HepG2 (cell line): ENCODE results near the gene NAXD. TPM values are rescaled to one million over a fixed set of nuclear protein-coding genes. Genes with fewer than 3 reads are reported as not detected.

ENCODE experiments used
- ARID5B ChIP-seq: IDR thresholded peaks from 2 replicates; pipeline ENCODE4 v1.4.0; 2020; ENCODE audit warnings: mild to moderate bottlenecking, missing genetic modification reagents
- CEBPG ChIP-seq: IDR thresholded peaks from 2 replicates; pipeline ENCODE4 v1.6.1; 2016
- GABPA ChIP-seq, 2 experiments: IDR thresholded peaks; 2 replicates each; pipeline ENCODE4 v1.6.1; 2011 to 2016; ENCODE audit warnings: low read depth in 2 of 2, low read length in 1 of 2, missing biosample characterization in 1 of 2, missing genetic modification characterization in 1 of 2
- HBP1 ChIP-seq: IDR thresholded peaks from 2 replicates; pipeline ENCODE4 v1.6.1; 2016; ENCODE audit warnings: low read depth, control low read depth
- HHEX ChIP-seq: IDR thresholded peaks from 2 replicates; pipeline ENCODE4 v1.6.1; 2016; ENCODE audit warnings: control low read depth
- LCORL ChIP-seq, 2 experiments: fragments of 450-650 bp in 1 of 2; sonication (generic) in 1 of 2; formaldehyde crosslinking in 1 of 2; IDR thresholded peaks; 2 replicates each; pipeline versions ENCODE4 v1.5.0 to v1.6.1; 2017 to 2020; ENCODE audit warnings: antibody characterized with exemption in 1 of 2, missing genetic modification reagents in 1 of 2
- POGZ ChIP-seq: sonication (generic); formaldehyde crosslinking; IDR thresholded peaks from 2 replicates; pipeline ENCODE4 v1.4.0; 2020; ENCODE audit warnings: mild to moderate bottlenecking, missing genetic modification reagents
- SAP130 ChIP-seq: IDR thresholded peaks from 2 replicates; pipeline ENCODE4 v1.6.1; 2016; ENCODE audit warnings: low read depth
- SMAD9 ChIP-seq: sonication (generic); formaldehyde crosslinking; IDR thresholded peaks from 2 replicates; pipeline ENCODE4 v1.5.1; 2020; ENCODE audit warnings: mild to moderate bottlenecking, missing genetic modification reagents
- SOX6 ChIP-seq, 2 experiments: fragments of 450-650 bp in 1 of 2; sonication (generic) in 1 of 2; formaldehyde crosslinking in 1 of 2; IDR thresholded peaks; 2 replicates each; pipeline versions ENCODE4 v1.4.0 to v1.6.1; 2017 to 2020; ENCODE audit warnings: antibody characterized with exemption in 1 of 2, mild to moderate bottlenecking in 1 of 2, missing genetic modification reagents in 1 of 2
- TFE3 ChIP-seq: IDR thresholded peaks from 2 replicates; pipeline ENCODE4 v1.6.1; 2016
- YEATS4 ChIP-seq: sonication (generic); formaldehyde crosslinking; IDR thresholded peaks from 2 replicates; pipeline ENCODE4 v1.4.0; 2020; ENCODE audit warnings: missing genetic modification reagents, borderline replicate concordance
- ZBTB20 ChIP-seq: sonication (generic); formaldehyde crosslinking; IDR thresholded peaks from 2 replicates; pipeline ENCODE4 v1.8.1; 2023; ENCODE audit warnings: missing genetic modification reagents, low read depth, mild to moderate bottlenecking, borderline replicate concordance
- ZBTB39 ChIP-seq: sonication (generic); formaldehyde crosslinking; IDR thresholded peaks from 2 replicates; pipeline ENCODE4 v1.5.0; 2020; ENCODE audit warnings: missing genetic modification reagents
- ZBTB43 ChIP-seq: sonication (generic); formaldehyde crosslinking; conservative IDR thresholded peaks from 2 replicates; pipeline ENCODE4 v1.4.0; 2020; ENCODE audit warnings: missing genetic modification reagents
- ZNF121 ChIP-seq: sonication (generic); formaldehyde crosslinking; IDR thresholded peaks from 2 replicates; pipeline ENCODE4 v1.5.0; 2020; ENCODE audit warnings: mild to moderate bottlenecking, missing genetic modification reagents
- ZNF143 ChIP-seq: sonication (generic); formaldehyde crosslinking; IDR thresholded peaks from 2 replicates; pipeline ENCODE4 v1.4.0; 2020; ENCODE audit warnings: missing genetic modification reagents
- polyA plus RNA-seq, 8 experiments: library from polyadenylated mRNA; depleted of rRNA in 3 of 8; stranded (reverse) in 7 of 8; unstranded in 1 of 8; fragments of >200 nt; fragmentation: Illumina TruSeq in 4 of 8; extraction: Trizol in 4 of 8; gene quantifications; 2 replicates each; pipeline versions ENCODE4 v1.2.1 to v1.2.3, GENCODE V29; 2011 to 2016; ENCODE audit warnings: low read depth in 4 of 8, missing spikeins in 1 of 8, mixed read lengths in 1 of 8; ENCODE audit not compliant: insufficient read depth in 1 of 8
- total RNA-seq, 5 experiments: library from RNA; depleted of rRNA; stranded (reverse); fragments of >200 nt; fragmentation: Illumina TruSeq; extraction: Trizol; gene quantifications; 2 replicates each; pipeline ENCODE4 v1.2.3, GENCODE V29; 2016; ENCODE audit warnings: low read depth in 1 of 5

The NAXD gene
- total and polyA plus RNA-seq, 2 of the 13 experiments (the other 11 are each of a cell fraction or from before 2014, with no cell fraction given): 19.0 to 23.2 TPM

- TF ChIP-seq ARID5B (CRISPR knock-in tag) (peak; percentile 42; the same call in 1 of the 2 replicates), HHEX (CRISPR knock-in tag) (no peak), SMAD9 (no peak), GABPA (IDR thresholded peaks at IDR 0.05; ENCODE audit: low read depth, low read length) (no peak), GABPA (CRISPR knock-in tag; IDR thresholded peaks at IDR 0.05; ENCODE audit: low read depth) (no peak), ZNF121 (peak; percentile 99), ZBTB43 (CRISPR knock-in tag) (peak; percentile 88), ZBTB20 (CRISPR knock-in tag) (no peak), CEBPG (CRISPR knock-in tag) (peak; percentile 77), LCORL (IDR thresholded peaks at IDR 0.05) (no peak), LCORL (CRISPR knock-in tag; IDR thresholded peaks at IDR 0.05) (0 out of 2 replicates have a peak, but pooled peaks have one; percentile 11), SOX6 (IDR thresholded peaks at IDR 0.05) (no peak), SOX6 (CRISPR knock-in tag; IDR thresholded peaks at IDR 0.05) (peak; percentile 56), TFE3 (CRISPR knock-in tag) (0 out of 2 replicates have a peak, but pooled peaks have one; percentile 34), POGZ (no peak), SAP130 (CRISPR knock-in tag) (0 out of 2 replicates have a peak, but pooled peaks have one; percentile 12), HBP1 (CRISPR knock-in tag) (0 out of 2 replicates have a peak, but pooled peaks have one; percentile 33), ZNF143 (CRISPR knock-in tag) (no peak), YEATS4 (CRISPR knock-in tag) (no peak), ZBTB39 (CRISPR knock-in tag) (no peak)
Observed at GRCh38 chr13:110683203-110683883, 68.0 kb downstream of the NAXD start (continued).
